DMS53 (cell line): ENCODE data around the gene AVL9.
"Not testable (repeated sequence)": the region's sequence is repeated elsewhere in the genome, so short reads cannot be mapped to it uniquely, and the experiment has no call there.

Experiments
- DNase-seq: peaks from one replicate; lab custom pipeline; 2025; lab: John Stamatoyannopoulos, UW

AVL9 gene

DNA sequence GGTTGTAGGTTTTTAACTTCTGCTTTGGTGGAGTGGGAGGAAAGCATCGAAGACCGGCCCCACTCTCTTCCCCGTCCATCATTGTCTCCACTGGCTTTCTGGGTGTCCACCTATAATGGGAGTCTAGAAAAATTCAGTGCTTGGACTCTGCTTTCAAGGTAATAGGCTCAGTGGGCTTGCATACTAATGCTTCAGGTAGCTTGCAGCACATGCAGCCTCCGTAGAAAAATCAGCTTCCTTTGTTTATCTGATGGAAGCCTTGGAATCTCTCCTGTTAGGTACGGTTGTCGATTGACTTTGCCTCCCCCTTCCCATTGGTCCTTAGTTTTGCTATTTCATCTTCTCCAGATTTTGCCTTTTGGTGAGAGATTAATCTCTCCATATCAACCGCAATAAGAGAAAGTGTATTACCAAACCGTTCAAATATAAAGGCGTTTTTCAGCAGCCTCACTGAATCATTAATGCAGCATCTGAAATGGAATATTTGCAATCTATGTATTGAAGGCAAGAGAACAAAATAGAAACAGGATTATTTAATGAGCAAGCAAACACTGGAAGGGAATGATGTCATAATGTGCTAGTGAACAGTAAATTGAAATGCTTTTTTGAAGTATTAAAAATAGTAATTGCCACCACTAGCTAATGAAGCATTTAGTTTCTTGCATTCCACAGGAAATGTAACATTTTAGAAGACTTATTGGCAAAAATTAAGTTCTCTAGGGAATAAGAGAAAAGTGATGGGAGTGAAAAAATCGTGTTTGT is 944 bp downstream of the AVL9 start:
- peak; percentile 65 for DNase-seq

DNA sequence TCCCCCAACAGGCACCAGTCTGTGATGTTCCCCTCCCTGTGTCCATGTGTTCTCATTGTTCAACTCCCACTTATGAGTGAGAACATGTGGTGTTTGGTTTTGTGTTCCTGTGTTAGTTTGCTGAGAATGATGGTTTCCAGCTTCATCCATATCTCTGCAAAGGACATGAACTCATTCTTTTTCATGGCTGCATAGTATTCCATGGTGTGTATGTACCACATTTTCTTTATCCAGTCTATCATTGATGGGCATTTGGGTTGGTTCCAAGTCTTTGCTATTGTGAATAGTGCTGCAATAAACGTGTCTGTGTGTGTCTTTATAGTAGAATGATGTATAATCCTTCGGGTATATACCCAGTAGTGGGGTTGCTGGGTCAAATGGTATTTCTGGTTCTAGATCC is 4.5 kb downstream of the AVL9 start:
- DNase-seq: not testable (repeated sequence)

DNA sequence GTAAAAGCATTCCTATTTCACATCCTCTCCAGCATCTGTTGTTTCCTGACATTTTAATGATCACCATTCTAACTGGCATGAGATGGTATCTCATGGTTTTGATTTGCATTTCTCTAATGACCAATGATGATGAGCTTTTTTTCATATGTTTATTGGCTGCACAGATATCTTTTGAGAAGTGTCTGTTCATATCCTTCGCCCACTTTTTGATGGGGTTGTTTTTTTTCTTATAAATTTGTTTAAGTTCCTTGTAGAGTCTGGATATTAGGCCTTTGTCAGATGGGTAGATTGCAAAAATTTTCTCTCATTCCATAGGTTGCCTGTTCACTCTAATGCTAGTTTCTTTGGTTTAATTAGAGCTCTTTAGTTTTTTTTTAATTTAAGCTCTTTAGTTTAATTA is 4.9 kb downstream of the AVL9 start:
- not testable (repeated sequence) for DNase-seq

DNA sequence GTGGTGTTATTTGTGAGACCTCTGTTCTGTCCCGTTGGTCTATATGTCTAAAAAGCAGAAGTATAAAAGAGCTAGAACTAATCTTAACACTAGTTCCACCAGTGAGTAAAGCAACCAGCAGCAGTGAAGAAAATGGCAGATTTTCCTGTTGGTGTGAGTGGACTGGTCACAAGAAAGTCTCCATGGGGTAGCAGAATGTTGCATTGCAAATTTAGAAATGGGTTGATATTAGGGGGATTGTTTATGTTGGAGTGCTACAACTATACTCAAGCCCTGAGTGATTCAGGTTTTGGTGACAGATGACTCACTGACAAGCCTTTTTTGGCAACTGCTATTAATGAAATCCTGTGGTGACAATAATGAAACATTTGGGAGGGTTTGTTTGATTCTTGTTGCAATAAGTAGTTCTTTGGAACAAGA is 5.6 kb downstream of the AVL9 start:
- no peak for DNase-seq

DNA sequence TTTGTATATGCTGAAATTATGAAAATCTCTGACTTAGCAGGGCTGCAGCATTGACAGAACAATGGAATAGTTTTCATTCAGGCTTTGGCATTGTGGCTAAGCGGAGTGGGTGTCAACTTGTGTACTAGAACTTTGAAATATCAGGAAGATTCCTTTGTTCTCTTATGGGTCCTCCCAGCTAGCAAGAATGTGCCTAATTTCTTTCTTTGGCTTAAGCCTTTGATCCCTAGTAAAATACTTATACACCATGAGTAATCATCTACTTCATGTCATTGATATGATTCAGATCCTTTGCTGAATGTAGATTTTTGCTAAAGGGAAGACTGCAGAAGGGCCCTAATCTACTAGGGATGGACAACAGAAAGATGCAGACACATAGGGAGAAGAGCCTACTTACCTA is 6.2 kb downstream of the AVL9 start:
- peak; percentile 42 for DNase-seq

DNA sequence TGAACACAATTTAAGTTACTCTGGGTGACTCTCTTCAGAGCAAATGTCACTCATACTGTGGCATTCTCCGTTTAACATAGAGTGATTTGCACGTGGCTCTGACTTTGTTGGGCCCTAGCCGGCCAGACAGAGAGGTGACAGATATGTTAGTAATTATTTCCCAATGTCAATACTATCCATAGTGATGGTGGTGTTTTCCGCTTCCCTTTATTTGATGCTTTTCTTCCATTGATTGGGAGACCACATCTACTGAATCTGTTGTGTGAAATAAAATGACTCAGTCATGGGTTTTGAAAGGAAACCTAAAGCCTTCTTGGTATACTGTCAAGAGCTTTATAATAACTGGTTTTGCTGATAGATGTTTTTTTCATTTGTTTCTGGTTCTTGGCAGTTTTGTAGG is 7.4 kb downstream of the AVL9 start:
- no peak for DNase-seq

DNA sequence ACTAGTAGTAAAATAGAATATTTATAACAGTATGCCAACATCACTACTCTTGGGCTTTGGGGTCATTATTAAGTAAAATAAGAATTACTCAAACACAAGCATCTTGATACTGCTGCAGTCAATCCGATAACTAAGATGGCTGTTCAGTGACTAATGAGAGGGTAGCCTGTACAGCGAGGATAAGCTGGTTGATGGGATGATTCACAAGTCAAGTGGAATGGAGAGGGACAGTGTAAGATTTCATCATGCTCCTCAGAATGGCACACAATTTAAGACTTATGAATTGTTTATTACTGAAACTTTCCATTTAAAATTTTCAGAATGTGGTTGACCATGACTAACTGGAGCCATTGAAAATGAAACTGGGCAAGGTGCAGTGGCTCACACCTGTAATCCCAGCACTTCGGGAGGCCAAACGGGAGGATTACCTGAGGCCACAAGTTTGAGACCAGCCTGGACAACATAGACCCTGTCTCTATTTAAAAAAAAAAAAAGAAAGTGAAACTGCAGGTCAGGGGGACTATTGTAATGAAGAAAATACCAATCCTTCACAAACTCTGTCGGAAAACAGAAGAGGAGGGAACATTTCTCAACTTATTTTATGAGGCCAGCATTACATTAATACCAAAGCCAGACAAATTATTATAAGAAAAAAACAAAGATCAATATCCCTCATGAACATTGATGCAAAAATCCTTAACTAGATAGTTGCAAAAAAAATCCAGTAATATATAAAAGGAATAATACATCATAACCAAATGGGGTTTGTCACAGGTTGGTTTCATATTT is 11.2 kb downstream of the AVL9 start:
- DNase-seq: peak; percentile 86

DNA sequence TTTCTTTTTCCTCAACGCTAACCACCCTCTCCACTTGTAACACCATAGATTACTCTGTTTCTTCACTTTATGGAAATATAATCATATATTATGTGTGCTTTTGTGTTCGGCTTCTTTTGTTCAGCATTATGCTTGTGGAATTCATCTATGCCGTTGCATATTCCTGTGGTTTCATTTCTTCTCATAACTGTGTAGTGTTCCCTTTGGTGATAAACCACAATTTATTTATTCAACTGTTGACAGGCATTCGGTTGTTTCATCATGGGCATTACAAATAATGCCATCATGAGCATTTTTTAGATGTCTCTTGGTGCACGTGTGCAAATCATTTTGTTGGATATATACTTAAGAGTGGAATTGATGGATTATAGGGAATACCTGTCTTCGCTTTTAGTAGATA is 12.1 kb downstream of the AVL9 start:
- DNase-seq: no peak

DNA sequence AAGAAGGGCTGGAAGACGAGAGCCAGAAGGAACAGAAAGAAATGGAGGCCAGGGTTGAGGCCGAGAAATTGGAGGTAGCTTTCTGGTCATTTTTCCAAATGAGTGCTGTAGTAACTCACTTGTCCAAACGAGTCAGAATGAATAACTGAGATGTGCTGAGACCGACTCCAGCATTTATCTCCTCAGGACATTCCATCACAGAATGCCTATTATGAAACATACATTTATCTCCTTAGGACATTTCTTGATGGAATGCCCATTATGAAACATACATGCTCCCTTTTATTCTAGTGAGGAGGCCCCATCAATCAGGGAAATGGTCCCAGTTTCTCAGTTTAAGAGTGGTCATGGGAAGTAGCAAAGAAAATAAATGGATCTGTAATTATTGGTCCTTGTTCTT is 16.5 kb downstream of the AVL9 start:
- no peak for DNase-seq

DNA sequence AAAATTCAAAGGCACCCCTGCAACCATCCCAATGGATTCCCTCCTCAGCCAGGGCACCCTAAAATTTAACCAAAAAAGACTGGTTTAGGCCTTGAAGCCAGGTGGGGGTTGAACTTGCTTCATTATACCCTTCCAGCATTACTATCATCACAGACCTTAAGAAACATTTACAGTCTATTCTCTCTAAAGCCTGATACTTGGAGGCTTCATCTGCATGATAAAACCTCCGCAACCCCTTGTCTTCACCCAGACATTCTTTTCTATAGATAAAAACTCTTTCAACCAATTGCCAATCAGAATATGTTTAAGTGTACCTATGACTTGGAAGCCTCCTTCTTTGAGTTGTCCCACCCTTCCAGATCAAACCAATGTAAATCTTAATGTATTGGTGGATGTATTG is 17.9 kb downstream of the AVL9 start:
- no peak for DNase-seq

DNA sequence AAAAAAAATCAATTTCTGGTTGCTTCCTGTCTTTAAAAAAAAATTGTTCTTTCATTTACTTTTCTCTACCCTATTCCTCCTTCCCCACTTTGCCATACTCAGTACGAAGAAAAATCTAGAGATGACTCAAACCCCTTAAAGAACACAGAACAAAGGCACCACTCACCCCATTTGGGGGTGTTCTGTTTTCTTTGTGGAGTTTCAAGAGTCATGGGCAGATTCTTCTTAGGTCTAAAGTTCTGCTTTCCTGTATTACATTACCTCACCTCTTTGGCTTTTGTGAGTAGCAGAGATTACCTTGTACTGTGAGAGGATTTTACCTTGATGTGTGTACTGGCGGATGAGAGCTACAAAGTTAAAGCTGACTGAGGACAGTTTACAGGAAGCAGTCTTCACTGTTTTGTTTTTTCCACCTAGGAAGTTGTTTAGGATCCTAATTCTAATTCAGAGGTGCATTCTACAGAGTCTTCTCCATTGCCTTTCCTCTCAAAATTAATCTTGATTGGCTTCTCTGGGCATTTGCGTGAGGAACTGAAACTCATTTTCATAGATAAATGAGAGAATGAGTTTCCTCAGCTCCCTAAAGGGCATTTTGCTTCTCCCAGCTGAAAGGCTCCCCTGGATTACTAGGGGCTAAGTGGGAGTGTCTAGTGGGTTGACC is 20.7 kb downstream of the AVL9 start:
- DNase-seq: no peak

DNA sequence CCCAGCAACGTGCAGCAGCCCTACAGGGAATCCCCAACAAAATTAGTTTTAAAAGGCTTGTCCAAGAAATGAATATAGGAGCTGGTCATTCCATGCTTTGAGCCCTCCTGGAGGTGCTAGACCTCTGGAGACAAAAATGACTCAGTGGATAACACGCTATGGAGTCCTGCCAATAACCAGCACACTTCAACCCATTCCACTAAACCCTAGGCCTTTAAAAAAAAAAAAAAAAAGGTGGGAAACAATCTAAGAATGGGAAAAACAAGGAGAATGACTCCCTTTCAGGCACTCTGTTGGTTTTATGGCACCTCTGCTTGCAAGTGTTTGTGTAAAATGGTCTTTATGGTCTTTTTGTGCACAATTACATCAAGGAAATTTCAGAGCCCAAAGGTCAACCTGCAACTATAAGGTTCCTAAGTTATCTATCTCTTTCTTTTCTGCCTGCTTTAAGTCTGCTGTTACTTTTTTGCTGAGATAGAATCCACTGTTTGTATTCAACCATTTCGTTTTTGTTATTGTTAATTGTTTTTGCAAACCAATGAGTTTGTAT is 21.3 kb downstream of the AVL9 start:
- no peak for DNase-seq

DNA sequence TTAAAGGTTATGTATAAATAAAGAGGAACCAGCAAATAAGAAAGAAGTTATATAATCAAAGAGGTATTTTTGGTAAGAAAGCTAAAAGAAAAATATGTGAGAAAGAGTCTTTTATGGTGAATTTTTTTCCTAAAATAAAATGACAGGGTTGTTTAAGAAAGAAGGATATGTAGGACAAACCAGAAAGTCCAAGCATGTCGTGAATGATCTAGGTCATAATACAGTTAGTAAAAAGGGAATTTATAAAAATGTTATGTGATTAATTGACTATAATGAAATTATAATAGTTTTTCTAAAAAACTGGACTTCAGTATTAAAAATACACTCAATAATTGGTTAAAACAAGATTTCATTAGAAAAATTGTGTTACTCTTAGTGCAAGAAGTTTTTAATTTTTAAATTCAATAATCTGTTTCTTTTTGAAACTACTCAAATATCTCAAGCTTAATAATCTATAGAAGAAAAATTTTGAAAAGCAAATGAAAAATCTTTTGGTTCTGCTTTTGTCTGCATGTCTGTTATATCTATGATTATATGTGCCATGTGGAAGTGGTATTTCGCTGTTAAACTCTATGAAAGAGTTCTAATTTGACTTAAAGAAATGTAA is 23.3 kb downstream of the AVL9 start:
- DNase-seq: peak; percentile 83

DNA sequence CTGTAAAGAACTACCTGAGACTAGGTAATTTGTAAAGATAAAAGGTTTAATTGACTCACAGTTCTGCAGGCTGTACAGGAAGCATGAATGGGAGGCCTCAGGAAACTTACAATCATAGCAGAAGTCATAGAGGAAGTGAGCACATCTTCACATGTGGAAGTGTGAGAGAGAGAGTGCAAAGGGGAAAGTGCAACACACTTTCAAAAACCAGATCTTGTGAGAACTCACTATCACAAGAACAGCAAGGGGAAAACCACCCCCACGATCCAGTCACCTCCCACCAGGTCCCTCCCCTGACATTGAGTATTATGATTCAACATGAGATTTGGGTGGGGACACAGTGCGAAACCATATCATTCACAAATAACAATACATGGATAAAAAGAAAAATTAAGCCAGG is 24.5 kb downstream of the AVL9 start:
- no peak for DNase-seq

DNA sequence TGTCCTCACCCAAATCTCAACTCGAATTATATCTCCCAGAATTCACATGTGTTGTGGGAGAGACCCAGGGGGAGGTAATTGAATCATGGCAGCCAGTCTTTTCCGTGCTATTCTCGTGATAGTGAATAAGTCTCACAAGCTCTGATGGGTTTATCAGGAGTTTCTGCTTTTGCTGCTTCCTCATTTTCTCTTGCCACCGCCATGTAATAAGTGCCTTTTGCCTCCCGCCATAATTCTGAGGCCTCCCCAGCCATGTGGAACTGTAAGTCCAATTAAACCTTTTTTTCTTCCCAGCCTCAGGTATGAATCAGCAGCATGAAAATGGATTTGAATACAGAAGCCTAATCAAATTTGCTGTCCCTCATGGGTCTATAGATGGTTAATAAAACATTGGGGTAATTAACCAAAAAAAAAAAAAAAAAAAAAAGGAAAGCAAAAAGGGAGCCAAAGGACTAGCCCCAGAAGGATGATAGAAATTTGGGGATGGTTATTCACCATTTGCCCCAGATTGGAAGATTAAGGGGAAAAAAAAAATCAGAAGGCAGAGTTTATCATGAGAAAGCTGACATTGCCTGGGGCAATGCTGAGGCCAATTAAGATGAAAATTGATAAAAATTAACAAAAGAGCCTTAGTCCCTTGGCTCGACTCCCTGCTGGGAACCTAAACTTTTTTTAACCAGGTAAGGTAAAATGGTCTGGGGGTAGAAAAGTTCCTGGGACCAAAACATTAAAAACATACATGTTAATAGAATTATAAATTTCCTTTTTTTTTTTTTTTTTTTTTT is 27.6 kb downstream of the AVL9 start:
- no peak for DNase-seq

DNA sequence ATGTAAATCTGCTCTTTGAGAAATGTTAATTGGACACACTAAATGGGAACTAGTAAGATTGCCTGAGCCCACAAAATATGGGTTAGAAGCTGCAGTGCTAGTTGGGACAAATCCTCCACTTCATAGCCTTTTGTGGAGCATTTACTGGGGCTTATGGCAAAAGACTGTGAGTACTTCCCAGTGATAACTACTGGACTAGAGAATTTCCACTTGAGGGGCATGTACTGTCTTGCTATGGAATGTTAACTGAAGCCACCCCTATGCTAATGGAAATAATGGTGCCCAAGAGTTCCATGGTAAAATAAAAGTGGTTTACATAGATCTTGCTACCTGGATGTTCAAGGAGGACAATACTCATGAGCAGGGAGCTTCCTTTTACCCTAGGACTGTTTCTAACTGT is 29.3 kb downstream of the AVL9 start:
- DNase-seq: no peak

DNA sequence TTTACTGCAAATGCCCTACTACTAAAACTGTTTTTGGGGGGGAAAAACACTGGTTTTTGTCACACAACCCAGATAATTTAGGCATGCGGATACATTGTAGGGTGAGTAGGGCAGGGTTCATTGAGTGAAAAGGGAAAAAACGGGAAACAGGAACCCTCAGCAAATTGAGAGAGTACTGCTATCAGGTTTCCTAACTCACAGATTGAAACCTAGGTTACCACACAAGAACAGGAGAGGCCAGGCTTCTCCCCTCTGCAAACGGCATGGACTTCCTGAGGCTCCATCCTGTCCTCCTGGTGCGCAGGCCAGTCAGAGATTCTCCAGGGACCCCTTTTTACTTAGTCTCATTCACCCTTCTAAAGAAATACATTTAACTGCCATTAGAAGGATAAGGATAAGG is 30.6 kb downstream of the AVL9 start:
- no peak for DNase-seq

DNA sequence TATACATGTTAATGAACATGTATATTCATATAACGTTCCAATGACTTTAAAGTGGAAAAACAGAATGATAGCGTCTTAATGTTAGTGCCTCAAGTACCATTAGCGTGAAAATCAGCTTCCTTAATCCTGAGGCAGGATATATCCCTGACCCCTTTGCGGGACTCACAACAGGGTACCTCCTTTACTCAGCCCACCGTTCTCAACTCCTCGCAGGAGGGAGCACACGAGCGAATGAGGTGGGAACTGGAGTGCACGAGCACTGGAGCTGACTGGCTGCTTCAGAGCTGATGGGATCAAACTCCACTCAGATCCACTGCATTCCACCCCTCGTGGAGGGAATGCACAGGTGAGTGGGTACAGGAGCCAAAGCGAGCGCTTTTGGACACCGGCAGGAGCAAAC is 36.1 kb downstream of the AVL9 start:
- DNase-seq: no peak

DNA sequence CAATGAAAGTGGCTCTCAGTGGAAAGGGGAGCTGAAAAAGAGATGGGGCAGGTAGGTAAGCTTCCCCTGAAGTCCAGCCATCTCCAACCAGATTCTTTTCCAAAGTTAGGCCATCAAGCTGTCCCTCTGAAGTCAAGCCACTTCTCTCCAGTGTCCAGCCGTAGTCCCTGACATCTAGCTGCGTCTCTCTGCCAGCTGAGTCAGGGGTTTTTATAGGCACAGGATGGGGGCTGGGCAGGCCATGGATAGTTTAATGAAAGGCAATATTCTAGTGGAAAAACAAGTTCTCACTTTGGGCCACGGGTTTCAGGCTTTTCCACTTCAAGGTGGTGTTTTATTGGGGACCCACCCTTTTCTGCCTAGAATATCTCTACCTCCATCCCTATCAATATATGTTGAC is 36.8 kb downstream of the AVL9 start:
- no peak for DNase-seq

DNA sequence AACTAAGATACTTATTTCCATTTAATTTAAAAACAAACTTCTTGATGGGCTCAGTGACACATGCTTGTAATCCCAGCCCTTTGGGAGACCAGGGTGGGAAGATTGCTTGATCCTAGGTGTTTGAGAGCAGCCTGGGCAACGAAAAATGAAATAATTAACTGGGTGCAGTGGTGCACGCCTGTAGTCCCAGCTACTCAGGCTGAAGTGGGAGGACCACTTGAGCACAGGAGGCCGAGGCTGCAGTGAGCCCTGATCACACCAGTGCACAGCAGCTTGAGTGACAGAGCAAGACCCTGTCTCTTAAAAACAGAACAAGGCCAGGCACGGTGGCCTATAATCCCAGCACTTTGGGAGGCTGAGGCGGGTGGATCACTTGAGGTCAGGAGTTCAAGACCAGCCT is 37.4 kb downstream of the AVL9 start:
- peak; percentile 11 for DNase-seq

DNA sequence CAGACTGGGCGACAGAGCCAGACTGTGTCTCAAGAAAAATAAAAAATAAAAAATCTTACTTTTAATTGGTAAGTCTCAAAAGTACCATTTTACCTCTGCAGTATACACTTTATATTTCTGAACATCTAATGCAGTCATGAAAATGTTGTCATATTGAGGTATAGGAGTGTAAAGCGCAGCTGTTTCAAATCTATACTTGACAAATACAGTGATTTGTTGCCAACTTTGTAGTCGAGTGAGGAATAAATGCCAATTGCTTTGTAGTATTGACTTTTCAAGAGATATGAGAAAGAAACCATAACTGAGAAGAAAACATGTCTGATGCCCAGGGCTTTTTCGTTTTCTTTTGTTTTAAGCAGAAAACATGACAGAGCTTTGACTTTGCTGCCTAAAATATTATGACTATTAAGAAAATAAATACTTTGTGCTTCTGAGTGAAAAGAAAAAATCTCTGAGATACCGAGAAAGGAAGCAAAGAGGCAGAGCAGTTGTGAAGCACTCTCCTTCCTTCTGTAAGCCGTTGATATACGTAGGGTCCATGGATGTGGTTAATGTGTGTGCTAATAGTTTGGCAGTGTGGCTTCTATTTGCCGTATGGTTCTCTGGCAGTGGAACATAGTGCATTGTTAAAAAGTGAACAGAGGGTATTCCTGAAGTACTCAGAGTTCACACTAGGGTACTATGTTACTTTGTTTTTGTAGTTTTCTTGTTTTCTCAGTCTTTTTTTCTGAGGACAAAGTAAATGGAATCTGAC is 38.2 kb downstream of the AVL9 start:
- DNase-seq: no peak
